GM12878 (cell line): Measurements from ENCODE around the gene FRS3. TPM values are rescaled to one million over a fixed set of nuclear protein-coding genes. Genes with fewer than 3 reads are reported as not detected.
A peak's percentile ranks its signal among the peaks of the same experiment; 100 is the strongest.

ENCODE experiments used
- BCL3 ChIP-seq: IDR thresholded peaks from 2 replicates; pipeline ENCODE4 v1.6.1; 2011; ENCODE audit warnings: borderline replicate concordance, low read depth, mild to moderate bottlenecking, moderate library complexity, low read length; ENCODE audit not compliant: insufficient read depth, poor library complexity, severe bottlenecking
- CTCF ChIP-seq, 3 experiments: IDR thresholded peaks in 2 of 3; conservative IDR thresholded peaks in 1 of 3; 2 replicates each; pipeline ENCODE4 v1.5.1; 2011; ENCODE audit warnings: low read depth in 3 of 3, low read length in 3 of 3, mild to moderate bottlenecking in 3 of 3, control low read depth in 2 of 3, moderate library complexity in 2 of 3, inconsistent platforms in 1 of 3, mixed read lengths in 1 of 3; ENCODE audit not compliant: control insufficient read depth in 2 of 3, insufficient read depth in 1 of 3; ENCODE audit errors: extremely low read depth in 1 of 3
- FOXM1 ChIP-seq: IDR thresholded peaks from 2 replicates; pipeline ENCODE4 v1.6.1; 2012; ENCODE audit warnings: low read depth, mild to moderate bottlenecking, inconsistent platforms, low read length, moderate library complexity
- GABPA ChIP-seq: IDR thresholded peaks from 2 replicates; pipeline ENCODE4 v1.6.1; 2014; ENCODE audit warnings: antibody characterized with exemption, low read depth, mild to moderate bottlenecking, inconsistent platforms
- HCFC1 ChIP-seq: fragments of 150-350 bp; IDR thresholded peaks from 2 replicates; pipeline ENCODE4 v1.6.1; 2014; ENCODE audit warnings: low read length
- HDAC6 ChIP-seq: fragments of 200-600 bp; sonication (generic); IDR thresholded peaks from one replicate; pipeline ENCODE4 v1.8.0; 2017; ENCODE audit warnings: antibody characterized with exemption; ENCODE audit not compliant: unreplicated experiment
- IRF4 ChIP-seq: IDR thresholded peaks from 2 replicates; pipeline ENCODE4 v1.6.1; 2011; ENCODE audit warnings: low read depth, low read length
- MXI1 ChIP-seq: fragments of 150-350 bp; IDR thresholded peaks from 2 replicates; pipeline ENCODE4 v1.6.1; 2011; ENCODE audit warnings: low read depth, mild to moderate bottlenecking, inconsistent platforms, low read length, improper control_type of control experiment
- NKRF ChIP-seq: fragments of 450-650 bp; conservative IDR thresholded peaks from 2 replicates; pipeline ENCODE4 v1.6.1; 2017; ENCODE audit warnings: mild to moderate bottlenecking, moderate library complexity
- POLR2AphosphoS2 ChIP-seq: IDR thresholded peaks from 2 replicates; pipeline ENCODE4 v1.6.1; 2011; ENCODE audit warnings: low read depth, mild to moderate bottlenecking, low read length, improper control_type of control experiment, moderate library complexity
- RAD21 ChIP-seq: IDR thresholded peaks from 2 replicates; pipeline ENCODE4 v1.6.1; 2011; ENCODE audit warnings: mild to moderate bottlenecking, low read depth, low read length, moderate library complexity; ENCODE audit not compliant: insufficient read depth
- REST ChIP-seq: IDR thresholded peaks from 2 replicates; pipeline ENCODE4 v1.6.1; 2012; ENCODE audit warnings: mild to moderate bottlenecking, low read depth, low read length
- SIN3A ChIP-seq: IDR thresholded peaks from 2 replicates; pipeline ENCODE4 v1.6.1; 2012; ENCODE audit warnings: low read depth, low read length, improper control_type of control experiment
- YY1 ChIP-seq: IDR thresholded peaks from 2 replicates; pipeline ENCODE4 v1.6.1; 2011; ENCODE audit warnings: low read depth, mild to moderate bottlenecking, low read length
- ZNF592 ChIP-seq: fragments of 450-650 bp; IDR thresholded peaks from 2 replicates; pipeline ENCODE4 v1.6.1; 2017; ENCODE audit warnings: mild to moderate bottlenecking, moderate library complexity
- polyA plus RNA-seq, 11 experiments: library from polyadenylated mRNA; depleted of rRNA in 4 of 11; unstranded in 6 of 11; stranded (reverse) in 5 of 11; fragments of >200 nt; fragmentation: Nextera tagmentation in 4 of 11; fragmentation: Illumina TruSeq in 1 of 11; extraction: Ambion mirVana in 4 of 11; extraction: Trizol in 1 of 11; gene quantifications; 1 replicate in 1 of 11; 2 replicates in 10 of 11; pipeline versions ENCODE4 v1.2.1 to v1.2.3, GENCODE V29; 2011 to 2016; ENCODE audit warnings: inconsistent platforms in 2 of 11, missing spikeins in 2 of 11, low read depth in 1 of 11
- total RNA-seq, 4 experiments: library from RNA; depleted of rRNA in 3 of 4; stranded (reverse); fragments of >200 nt in 3 of 4; fragmentation: Illumina TruSeq in 1 of 4; extraction: Trizol in 1 of 4; gene quantifications; 2 replicates each; pipeline versions ENCODE4 v1.2.1 to v1.2.3, GENCODE V29; 2013 to 2021

FRS3 gene
- total and polyA plus RNA-seq, 10 of the 15 experiments (the other 5 are each of a cell fraction or from before 2014, with no cell fraction given): 0.05 to 3.4 (median 1.5) TPM

GRCh38 chr6:41787219-41787917 is 7.7 kb upstream of the FRS3 start, which contains the start of gene TOMM6 (continued):
- TF ChIP-seq NKRF: peak; percentile 75; the same call in 1 of the 2 replicates
- TF ChIP-seq MXI1: peak; percentile 93
- TF ChIP-seq POLR2AphosphoS2: peak; percentile 84
- peak; percentile 52 for TF ChIP-seq HDAC6
- TF ChIP-seq YY1: peak; percentile 98
- peak; percentile 96 for TF ChIP-seq SIN3A
- peak; percentile 13 for TF ChIP-seq BCL3
- no peak for TF ChIP-seq RAD21
- TF ChIP-seq REST: no peak; the same call in none of the 2 replicates
- peak; percentile 31; the same call in 1 of the 2 replicates for TF ChIP-seq IRF4
- TF ChIP-seq GABPA: peak; percentile 96
- peak; percentile 84 to 89 (median 88) for TF ChIP-seq CTCF (IDR thresholded peaks at IDR 0.05 in 2 of 3, conservative IDR thresholded peaks at IDR 0.05 in 1 of 3; ENCODE audit: control insufficient read depth in 2 of 3, extremely low read depth in 1 of 3, insufficient read depth in 1 of 3, low read depth in 3 of 3, low read length in 3 of 3)
- 0 out of 2 replicates have a peak, but pooled peaks have one; percentile 44 for TF ChIP-seq FOXM1
- TF ChIP-seq HCFC1: peak; percentile 86
- TF ChIP-seq ZNF592: peak; percentile 60; the same call in 1 of the 2 replicates
